HepG2 (cell line): ENCODE results near the gene CNTD1. TPM values are rescaled to one million over a fixed set of nuclear protein-coding genes. Genes with fewer than 3 reads are reported as not detected.
A peak's percentile ranks its signal among the peaks of the same experiment; 100 is the strongest.

ENCODE experiments used
- CEBPB ChIP-seq: IDR thresholded peaks from 2 replicates; pipeline ENCODE4 v1.6.1; 2011; ENCODE audit warnings: low read depth, low read length, improper control_type of control experiment, borderline replicate concordance
- EED ChIP-seq: sonication (generic); formaldehyde crosslinking; IDR thresholded peaks from 2 replicates; pipeline ENCODE4 v1.5.0; 2020; ENCODE audit warnings: mild to moderate bottlenecking, missing genetic modification reagents
- EHMT2 ChIP-seq: fragments of 200-600 bp; sonication (generic); IDR thresholded peaks from 2 replicates; pipeline ENCODE4 v1.7.0; 2017; ENCODE audit warnings: antibody characterized with exemption, low read depth, low read length, borderline replicate concordance
- HMG20B ChIP-seq: conservative IDR thresholded peaks from 2 replicates; pipeline ENCODE4 v1.6.1; 2016; ENCODE audit warnings: missing genetic modification reagents, missing compliant biosample characterization
- LCORL ChIP-seq, 2 experiments: fragments of 450-650 bp in 1 of 2; sonication (generic) in 1 of 2; formaldehyde crosslinking in 1 of 2; IDR thresholded peaks; 2 replicates each; pipeline versions ENCODE4 v1.5.0 to v1.6.1; 2017 to 2020; ENCODE audit warnings: antibody characterized with exemption in 1 of 2, missing genetic modification reagents in 1 of 2
- MAFK ChIP-seq, 2 experiments: IDR thresholded peaks in 1 of 2; conservative IDR thresholded peaks in 1 of 2; 2 replicates each; pipeline ENCODE4 v1.6.1; 2011; ENCODE audit warnings: improper control_type of control experiment in 2 of 2, low read length in 2 of 2
- NCOA2 ChIP-seq: sonication (generic); formaldehyde crosslinking; IDR thresholded peaks from 2 replicates; pipeline ENCODE4 v1.8.0; 2022; ENCODE audit warnings: inconsistent platforms
- NFE2L1 ChIP-seq: sonication (generic); formaldehyde crosslinking; IDR thresholded peaks from 2 replicates; pipeline ENCODE4 v1.4.0; 2020; ENCODE audit warnings: missing genetic modification reagents, mild to moderate bottlenecking, borderline replicate concordance
- NFYB ChIP-seq: sonication (generic); formaldehyde crosslinking; IDR thresholded peaks from 2 replicates; pipeline ENCODE4 v1.4.0; 2020; ENCODE audit warnings: missing genetic modification reagents
- POGZ ChIP-seq: sonication (generic); formaldehyde crosslinking; IDR thresholded peaks from 2 replicates; pipeline ENCODE4 v1.4.0; 2020; ENCODE audit warnings: mild to moderate bottlenecking, missing genetic modification reagents
- RBAK ChIP-seq: sonication (generic); formaldehyde crosslinking; IDR thresholded peaks from 2 replicates; pipeline ENCODE4 v1.5.1; 2020; ENCODE audit warnings: mild to moderate bottlenecking, missing genetic modification reagents
- RFX5 ChIP-seq: IDR thresholded peaks from 2 replicates; pipeline ENCODE4 v1.6.1; 2011; ENCODE audit warnings: low read depth, low read length, improper control_type of control experiment
- TEAD2 ChIP-seq: sonication (generic); formaldehyde crosslinking; IDR thresholded peaks from 2 replicates; pipeline ENCODE4 v1.9.0; 2021; ENCODE audit warnings: missing genetic modification reagents
- XRCC5 ChIP-seq: fragments of 200-400 bp; formaldehyde crosslinking; optimal IDR thresholded peaks from 2 replicates; pipeline ENCODE3; 2017; ENCODE audit warnings: mild to moderate bottlenecking, low read length
- YEATS2 ChIP-seq: sonication (generic); formaldehyde crosslinking; IDR thresholded peaks from 2 replicates; pipeline ENCODE4 v1.4.0; 2020; ENCODE audit warnings: missing genetic modification reagents, borderline replicate concordance
- ZBTB49 ChIP-seq: sonication (generic); formaldehyde crosslinking; IDR thresholded peaks from 2 replicates; pipeline ENCODE4 v1.4.0; 2020; ENCODE audit warnings: missing genetic modification reagents, borderline replicate concordance
- ZBTB7B ChIP-seq: sonication (generic); formaldehyde crosslinking; IDR thresholded peaks from 2 replicates; pipeline ENCODE4 v1.4.0; 2020; ENCODE audit warnings: missing genetic modification reagents
- ZNF136 ChIP-seq: sonication (generic); formaldehyde crosslinking; IDR thresholded peaks from 2 replicates; pipeline ENCODE4 v1.8.1; 2022; ENCODE audit warnings: low read depth, mild to moderate bottlenecking, moderate library complexity, missing genetic modification reagents
- ZNF138 ChIP-seq: sonication (generic); formaldehyde crosslinking; IDR thresholded peaks from 2 replicates; pipeline ENCODE4 v1.5.0; 2020; ENCODE audit warnings: mild to moderate bottlenecking, low read depth, missing genetic modification reagents
- ZNF430 ChIP-seq: sonication (generic); formaldehyde crosslinking; IDR thresholded peaks from 2 replicates; pipeline ENCODE4 v1.9.0; 2021; ENCODE audit warnings: mild to moderate bottlenecking, missing genetic modification reagents
- ZNF616 ChIP-seq: sonication (generic); formaldehyde crosslinking; IDR thresholded peaks from 2 replicates; pipeline ENCODE4 v1.5.0; 2020; ENCODE audit warnings: low read depth, mild to moderate bottlenecking, missing genetic modification reagents
- polyA plus RNA-seq, 8 experiments: library from polyadenylated mRNA; depleted of rRNA in 3 of 8; stranded (reverse) in 7 of 8; unstranded in 1 of 8; fragments of >200 nt; fragmentation: Illumina TruSeq in 4 of 8; extraction: Trizol in 4 of 8; gene quantifications; 2 replicates each; pipeline versions ENCODE4 v1.2.1 to v1.2.3, GENCODE V29; 2011 to 2016; ENCODE audit warnings: low read depth in 4 of 8, missing spikeins in 1 of 8, mixed read lengths in 1 of 8; ENCODE audit not compliant: insufficient read depth in 1 of 8
- total RNA-seq, 5 experiments: library from RNA; depleted of rRNA; stranded (reverse); fragments of >200 nt; fragmentation: Illumina TruSeq; extraction: Trizol; gene quantifications; 2 replicates each; pipeline ENCODE4 v1.2.3, GENCODE V29; 2016; ENCODE audit warnings: low read depth in 1 of 5
- TF ChIP-seq, protein P1 (sequence below): sonication (generic); formaldehyde crosslinking; IDR thresholded peaks from 2 replicates; pipeline ENCODE4 v1.5.1; 2020; ENCODE audit warnings: mild to moderate bottlenecking, missing genetic modification reagents, borderline replicate concordance

The CNTD1 gene
- total and polyA plus RNA-seq, 2 of the 13 experiments (the other 11 are each of a cell fraction or from before 2014, with no cell fraction given): 0.11 to 0.15 TPM

DNA sequence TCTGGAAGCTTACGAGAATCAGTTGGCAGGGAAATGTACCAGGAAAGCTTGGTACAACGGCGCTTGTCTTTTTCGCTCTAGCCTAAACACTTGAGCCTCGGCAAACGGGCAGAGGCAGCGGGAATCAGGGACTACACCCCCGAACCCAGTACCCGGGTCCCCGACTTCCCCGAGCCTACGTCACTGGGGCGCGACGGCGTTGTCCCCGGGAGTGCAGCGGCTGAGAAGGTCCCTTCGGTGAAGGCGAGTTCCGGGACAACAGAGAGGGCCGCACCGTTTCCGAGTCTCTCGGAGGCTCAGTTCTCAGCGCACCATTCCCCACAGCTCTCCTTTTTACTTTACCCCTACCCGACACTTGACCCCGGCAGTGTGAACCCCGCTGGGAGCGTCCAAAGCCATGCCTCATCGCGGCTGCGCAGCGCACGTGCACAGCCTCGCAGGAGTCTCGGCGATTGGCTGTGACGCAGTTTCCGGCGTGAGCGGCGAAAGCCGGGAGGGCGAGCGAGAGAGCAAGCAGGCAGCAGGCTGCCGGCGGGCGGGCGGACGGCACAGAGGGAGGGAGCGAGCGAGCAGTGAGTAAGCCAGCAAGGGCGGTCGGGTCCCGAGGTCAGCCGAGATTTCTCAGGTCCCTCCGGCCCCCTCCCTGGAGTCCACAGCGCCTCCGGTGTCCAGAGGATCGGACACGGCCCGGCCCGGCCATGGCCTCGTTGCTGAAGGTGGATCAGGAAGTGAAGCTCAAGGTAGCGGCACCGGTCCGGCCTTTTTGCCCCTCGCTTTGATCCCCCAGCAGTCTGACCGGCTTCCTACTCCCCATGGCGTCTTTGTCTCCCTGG lies 34.5 kb downstream of the CNTD1 start, which contains the start of gene PSME3 (continued):
- peak; percentile 65 for TF ChIP-seq XRCC5
- peak; percentile 57; the same call in 1 of the 2 replicates for TF ChIP-seq RBAK (CRISPR knock-in tag)
- peak; percentile 82; the same call in 1 of the 2 replicates for TF ChIP-seq ZBTB49 (CRISPR knock-in tag)
- no peak for TF ChIP-seq MAFK (conservative IDR thresholded peaks at IDR 0.05 in 1 of 2, IDR thresholded peaks at IDR 0.05 in 1 of 2; ENCODE audit: low read length in 2 of 2)
- peak; percentile 96 for TF ChIP-seq YEATS2 (CRISPR knock-in tag)
- TF ChIP-seq EHMT2: no peak
- TF ChIP-seq POGZ: peak; percentile 92
- no peak for TF ChIP-seq RFX5
- no peak for TF ChIP-seq TEAD2
- TF ChIP-seq ZNF136 (CRISPR knock-in tag): 0 out of 2 replicates have a peak, but pooled peaks have one; percentile 65
- no peak for TF ChIP-seq CEBPB
- peak; percentile 31; the same call in 1 of the 2 replicates for TF ChIP-seq EED (CRISPR knock-in tag)
- TF ChIP-seq NFYB (CRISPR knock-in tag): peak; percentile 68
- peak; percentile 59; the same call in 1 of the 2 replicates for TF ChIP-seq ZNF138
- TF ChIP-seq, protein P1, sequence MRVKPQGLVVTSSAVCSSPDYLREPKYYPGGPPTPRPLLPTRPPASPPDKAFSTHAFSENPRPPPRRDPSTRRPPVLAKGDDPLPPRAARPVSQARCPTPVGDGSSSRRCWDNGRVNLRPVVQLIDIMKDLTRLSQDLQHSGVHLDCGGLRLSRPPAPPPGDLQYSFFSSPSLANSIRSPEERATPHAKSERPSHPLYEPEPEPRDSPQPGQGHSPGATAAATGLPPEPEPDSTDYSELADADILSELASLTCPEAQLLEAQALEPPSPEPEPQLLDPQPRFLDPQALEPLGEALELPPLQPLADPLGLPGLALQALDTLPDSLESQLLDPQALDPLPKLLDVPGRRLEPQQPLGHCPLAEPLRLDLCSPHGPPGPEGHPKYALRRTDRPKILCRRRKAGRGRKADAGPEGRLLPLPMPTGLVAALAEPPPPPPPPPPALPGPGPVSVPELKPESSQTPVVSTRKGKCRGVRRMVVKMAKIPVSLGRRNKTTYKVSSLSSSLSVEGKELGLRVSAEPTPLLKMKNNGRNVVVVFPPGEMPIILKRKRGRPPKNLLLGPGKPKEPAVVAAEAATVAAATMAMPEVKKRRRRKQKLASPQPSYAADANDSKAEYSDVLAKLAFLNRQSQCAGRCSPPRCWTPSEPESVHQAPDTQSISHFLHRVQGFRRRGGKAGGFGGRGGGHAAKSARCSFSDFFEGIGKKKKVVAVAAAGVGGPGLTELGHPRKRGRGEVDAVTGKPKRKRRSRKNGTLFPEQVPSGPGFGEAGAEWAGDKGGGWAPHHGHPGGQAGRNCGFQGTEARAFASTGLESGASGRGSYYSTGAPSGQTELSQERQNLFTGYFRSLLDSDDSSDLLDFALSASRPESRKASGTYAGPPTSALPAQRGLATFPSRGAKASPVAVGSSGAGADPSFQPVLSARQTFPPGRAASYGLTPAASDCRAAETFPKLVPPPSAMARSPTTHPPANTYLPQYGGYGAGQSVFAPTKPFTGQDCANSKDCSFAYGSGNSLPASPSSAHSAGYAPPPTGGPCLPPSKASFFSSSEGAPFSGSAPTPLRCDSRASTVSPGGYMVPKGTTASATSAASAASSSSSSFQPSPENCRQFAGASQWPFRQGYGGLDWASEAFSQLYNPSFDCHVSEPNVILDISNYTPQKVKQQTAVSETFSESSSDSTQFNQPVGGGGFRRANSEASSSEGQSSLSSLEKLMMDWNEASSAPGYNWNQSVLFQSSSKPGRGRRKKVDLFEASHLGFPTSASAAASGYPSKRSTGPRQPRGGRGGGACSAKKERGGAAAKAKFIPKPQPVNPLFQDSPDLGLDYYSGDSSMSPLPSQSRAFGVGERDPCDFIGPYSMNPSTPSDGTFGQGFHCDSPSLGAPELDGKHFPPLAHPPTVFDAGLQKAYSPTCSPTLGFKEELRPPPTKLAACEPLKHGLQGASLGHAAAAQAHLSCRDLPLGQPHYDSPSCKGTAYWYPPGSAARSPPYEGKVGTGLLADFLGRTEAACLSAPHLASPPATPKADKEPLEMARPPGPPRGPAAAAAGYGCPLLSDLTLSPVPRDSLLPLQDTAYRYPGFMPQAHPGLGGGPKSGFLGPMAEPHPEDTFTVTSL: no peak; the same call in 1 of the 2 replicates
- TF ChIP-seq ZNF430 (CRISPR knock-in tag): no peak; the same call in 1 of the 2 replicates
- TF ChIP-seq LCORL (IDR thresholded peaks at IDR 0.05): no peak
- TF ChIP-seq LCORL (CRISPR knock-in tag; IDR thresholded peaks at IDR 0.05): no peak; the same call in none of the 2 replicates
- peak; percentile 86 for TF ChIP-seq ZBTB7B (CRISPR knock-in tag)
- TF ChIP-seq NCOA2: no peak; the same call in 1 of the 2 replicates
- TF ChIP-seq NFE2L1 (CRISPR knock-in tag): no peak
- peak; percentile 79; the same call in 1 of the 2 replicates for TF ChIP-seq HMG20B
- TF ChIP-seq ZNF616 (CRISPR knock-in tag): peak; percentile 86
